ENCODE data around the gene MNX1. TPM values are rescaled to one million over a fixed set of nuclear protein-coding genes. Genes with fewer than 3 reads are reported as not detected.

Gene MNX1
- total RNA-seq, 4 donors from 2014 or later: not detected

- no peak for TF ChIP-seq POLR2A (IDR thresholded peaks at IDR 0.05)
- peaks cover 0 to 59% of the 10 kb centered on the region in 2 donors for H3K27me3 ChIP-seq
- WGBS, 2 donors: 62% methylated on average over 16 of the region's 16 CpGs
- H3K36me3 ChIP-seq: no peaks in the 10 kb centered on the region
- no peaks in the 10 kb centered on the region for H3K4me1 ChIP-seq
- no peak for DNase-seq (ENCODE audit: low spot score in 2 of 2)
- no peak overlapping the region for H3K27ac ChIP-seq
- H3K9me3 ChIP-seq: no peaks in the 10 kb centered on the region
- H3K4me3 ChIP-seq: no peak overlapping the region
Observed at GRCh38 chr7:157028199-157028903, 17.9 kb upstream of the MNX1 start.

DNA sequence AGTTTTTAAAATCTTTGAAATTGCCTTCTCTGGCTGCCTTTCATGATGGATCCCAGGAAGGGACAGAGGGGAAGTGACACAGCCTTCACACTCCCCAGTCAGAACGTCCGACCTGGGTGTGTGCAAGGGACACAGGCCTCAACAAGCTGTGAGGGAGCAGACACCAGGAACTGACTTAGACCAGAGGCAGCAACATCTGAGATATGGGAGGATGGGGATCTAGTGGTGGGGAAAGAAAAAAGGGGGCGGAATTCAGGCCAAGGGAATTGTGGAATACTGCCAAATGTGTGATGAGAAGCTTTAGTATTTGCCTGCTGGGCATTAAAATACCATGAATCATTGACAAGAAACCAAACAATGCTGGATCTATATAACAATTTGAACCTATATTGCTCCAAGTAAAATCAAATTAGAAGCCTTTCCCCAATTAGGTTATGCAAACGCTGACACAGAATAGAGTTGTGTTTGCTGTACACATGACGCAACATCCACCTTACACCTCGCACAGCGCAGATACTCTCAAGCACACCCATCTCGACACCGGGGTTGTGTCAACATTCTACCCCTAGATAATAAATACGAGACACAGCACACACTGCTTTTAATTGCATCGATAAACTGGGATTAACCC lies 17.2 kb upstream of the MNX1 start:
- TF ChIP-seq EP300 (IDR thresholded peaks at IDR 0.05) (no peak), POLR2A (IDR thresholded peaks at IDR 0.05) (no peak), CTCF (IDR thresholded peaks at IDR 0.05) (no peak)
- Histone ChIP-seq H3K27me3 (peaks cover 0 to 65% of the 10 kb centered on the region in 2 donors), H3K27ac (no peak overlapping the region), H3K9me3 (no peaks in the 10 kb centered on the region), H3K4me1 (no peaks in the 10 kb centered on the region), H3K4me3 (no peak overlapping the region), H3K36me3 (no peaks in the 10 kb centered on the region)
- DNase-seq (ENCODE audit: low spot score in 2 of 2): no peak
- 73 to 77% methylated on average over 11 of the region's 11 CpGs for WGBS, 2 donors

DNA sequence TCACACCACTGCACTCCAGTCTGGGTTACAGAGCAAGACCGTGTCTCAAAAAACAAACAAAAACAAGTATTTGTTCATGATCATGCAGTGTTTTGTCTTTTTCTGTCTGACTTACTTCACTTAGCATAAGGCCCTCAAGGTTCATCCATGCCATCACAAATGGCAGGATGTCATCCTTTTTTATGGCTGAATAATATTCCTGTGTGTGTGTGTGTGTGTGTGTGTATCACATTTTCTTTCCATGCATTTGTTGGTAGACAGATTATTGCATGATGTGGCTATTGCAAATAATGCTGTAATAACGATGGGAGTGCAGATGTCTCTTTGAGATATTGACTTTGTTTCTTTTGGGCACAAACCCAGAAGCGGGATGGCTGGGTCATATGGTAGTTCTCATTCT lies 14.3 kb upstream of the MNX1 start:
- 79 to 86% methylated on average over 3 of the region's 3 CpGs for WGBS, 2 donors
- peaks cover 0 to 26% (median 9%) of the 10 kb centered on the region in 4 donors for H3K4me1 ChIP-seq
- H3K27ac ChIP-seq: no peak overlapping the region
- no peaks in the 10 kb centered on the region for H3K9me3 ChIP-seq
- DNase-seq (ENCODE audit: low spot score in 2 of 2): no peak
- H3K27me3 ChIP-seq: peaks cover 5 to 89% of the 10 kb centered on the region in 2 donors
- TF ChIP-seq POLR2A (IDR thresholded peaks at IDR 0.05) (no peak), EP300 (IDR thresholded peaks at IDR 0.05) (no peak), CTCF (IDR thresholded peaks at IDR 0.05) (no peak)
- no peaks in the 10 kb centered on the region for H3K36me3 ChIP-seq
- H3K4me3 ChIP-seq: no peak overlapping the region

DNA sequence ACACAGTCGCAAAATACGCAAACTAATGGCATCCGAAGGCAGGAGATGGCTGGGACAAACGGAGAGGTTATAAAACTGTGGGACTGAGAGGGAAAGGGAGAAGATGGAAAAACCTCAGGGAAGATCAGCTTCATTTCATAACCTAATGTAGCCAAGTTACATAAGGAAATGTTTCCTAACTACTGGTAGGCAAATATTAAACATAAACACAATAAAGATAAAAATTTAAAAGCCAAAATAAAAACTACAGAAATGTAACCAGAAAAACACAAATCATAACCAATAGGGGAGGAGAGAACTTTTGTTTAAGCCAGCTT lies 13.1 kb upstream of the MNX1 start:
- Histone ChIP-seq H3K27me3 (peaks cover 5 to 90% of the 10 kb centered on the region in 2 donors), H3K4me3 (no peak overlapping the region), H3K27ac (no peak overlapping the region), H3K36me3 (no peaks in the 10 kb centered on the region), H3K9me3 (no peaks in the 10 kb centered on the region), H3K4me1 (peaks cover 0 to 35% (median 15%) of the 10 kb centered on the region in 4 donors)
- TF ChIP-seq CTCF (IDR thresholded peaks at IDR 0.05): no peak
- no peak for TF ChIP-seq POLR2A (IDR thresholded peaks at IDR 0.05)
- no peak for TF ChIP-seq EP300 (IDR thresholded peaks at IDR 0.05)
- 2 to 5% methylated on average over 4 of the region's 4 CpGs for WGBS, 2 donors
- DNase-seq (ENCODE audit: low spot score in 2 of 2): no peak

DNA sequence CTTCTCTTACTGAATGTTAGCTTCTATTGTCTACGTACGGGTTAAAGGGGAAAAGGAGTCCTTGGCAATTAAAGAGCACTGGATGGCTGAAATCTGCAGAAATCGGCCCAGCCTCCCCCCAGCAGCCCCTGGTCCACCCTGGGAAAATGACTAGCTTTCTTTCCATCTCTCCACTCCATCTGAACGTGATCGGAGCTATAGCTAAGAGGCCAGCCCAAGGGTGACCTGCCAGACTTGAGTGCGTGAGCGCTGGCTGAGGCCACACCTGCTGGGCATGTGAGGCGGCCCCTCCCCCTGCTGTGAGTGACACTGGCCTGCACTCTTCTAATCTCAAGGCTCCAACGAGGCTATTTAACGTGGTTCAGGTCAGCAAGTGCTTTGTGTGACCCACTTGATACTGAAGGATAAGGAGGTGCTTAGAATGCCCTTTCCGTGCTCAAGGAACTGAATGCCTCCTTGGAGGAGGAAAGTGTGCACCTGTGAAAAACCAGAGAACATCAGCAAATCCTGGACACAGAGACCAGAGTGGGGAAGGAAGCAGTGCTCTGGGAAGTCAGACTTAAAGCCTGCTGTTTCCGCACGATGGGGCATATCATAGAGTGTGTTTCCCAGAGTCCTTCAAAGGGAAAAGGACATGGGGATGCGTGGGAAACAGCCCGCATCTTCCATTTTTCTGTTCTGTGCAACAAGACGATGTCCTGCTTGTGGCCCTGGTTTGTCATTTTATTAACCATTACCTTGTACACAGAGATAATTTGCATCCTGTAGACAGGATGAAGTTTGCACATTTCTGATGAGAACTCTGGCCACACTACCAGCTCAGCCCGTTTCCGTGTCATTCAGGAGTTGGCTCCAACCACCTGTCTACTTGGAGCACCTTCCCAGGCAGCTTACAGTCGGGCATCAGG lies 12.5 kb upstream of the MNX1 start:
- H3K4me1 ChIP-seq: peaks cover 0 to 42% (median 17%) of the 10 kb centered on the region in 4 donors
- TF ChIP-seq POLR2A (IDR thresholded peaks at IDR 0.05) (no peak), EP300 (IDR thresholded peaks at IDR 0.05) (no peak), CTCF (IDR thresholded peaks at IDR 0.05) (no peak)
- H3K27me3 ChIP-seq: peaks cover 5 to 94% of the 10 kb centered on the region in 2 donors
- H3K9me3 ChIP-seq: no peaks in the 10 kb centered on the region
- 9 to 12% methylated on average over 19 of the region's 19 CpGs for WGBS, 2 donors
- no peaks in the 10 kb centered on the region for H3K36me3 ChIP-seq
- H3K4me3 ChIP-seq: no peak overlapping the region
- no peak overlapping the region for H3K27ac ChIP-seq
- DNase-seq (ENCODE audit: low spot score in 2 of 2): no peak

All from tibial nerve (tissue), 4 donors.